NT2/D1 (cell line): ENCODE data around the gene ZNF714.

ENCODE experiments used
- SUZ12 ChIP-seq: IDR thresholded peaks from 2 replicates; pipeline ENCODE4 v1.6.1; 2011; ENCODE audit not compliant: insufficient read length, insufficient read depth; ENCODE audit errors: extremely low read depth
- YY1 ChIP-seq: IDR thresholded peaks from 2 replicates; pipeline ENCODE4 v1.6.1; 2011; ENCODE audit not compliant: insufficient read length, insufficient read depth
- ZNF274 ChIP-seq: IDR thresholded peaks from 2 replicates; pipeline ENCODE4 v1.6.1; 2011; ENCODE audit warnings: mild to moderate bottlenecking, low read depth, low read length

DNA sequence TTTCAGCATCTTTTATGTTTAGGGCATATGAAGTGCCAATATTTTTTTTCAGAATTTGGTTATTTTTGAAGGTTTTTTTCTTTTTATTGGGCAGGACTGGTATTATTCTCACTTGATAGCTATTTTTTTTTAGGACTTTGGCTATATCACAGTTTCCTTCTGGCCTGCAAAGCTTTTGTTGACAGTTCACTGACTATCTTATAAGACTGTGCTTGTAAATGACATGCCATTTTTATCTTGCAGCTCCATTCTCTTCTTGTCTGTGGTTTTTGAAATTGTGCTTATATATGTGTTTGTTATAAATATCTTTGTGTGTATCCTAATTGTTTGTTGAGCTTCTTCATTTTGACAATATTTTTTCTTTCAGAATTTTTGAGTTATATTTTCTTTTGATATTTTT, 33.4 kb downstream of the ZNF714 start:
- TF ChIP-seq YY1, result no peak
- TF ChIP-seq ZNF274, result no peak
- TF ChIP-seq SUZ12, result no peak
